SIG-M5 (cell line): ENCODE data around the gene CFAP57.

ENCODE experiments used
- DNase-seq: peaks from one replicate; lab custom pipeline; 2025; lab: John Stamatoyannopoulos, UW

CFAP57 gene

GRCh38 chr1:43227143-43227764 lies 55.1 kb downstream of the CFAP57 start:
- DNase-seq, result no peak

- no peak for DNase-seq
Observed at GRCh38 chr1:43229826-43230780, 58.0 kb downstream of the CFAP57 start.

GRCh38 chr1:43232074-43232473 lies 59.9 kb downstream of the CFAP57 start:
- DNase-seq, result no peak

- DNase-seq, result no peak
Observed at GRCh38 chr1:43232482-43232881, 60.4 kb downstream of the CFAP57 start.

- DNase-seq, result no peak
Observed at GRCh38 chr1:43233631-43234030, 61.5 kb downstream of the CFAP57 start.

- DNase-seq, result no peak
Observed at GRCh38 chr1:43234267-43234666, 62.1 kb downstream of the CFAP57 start.

GRCh38 chr1:43235040-43235439 lies 62.9 kb downstream of the CFAP57 start:
- no peak for DNase-seq

- no peak for DNase-seq
Observed at GRCh38 chr1:43235451-43236121, 63.5 kb downstream of the CFAP57 start.

GRCh38 chr1:43237121-43237520 lies 65.0 kb downstream of the CFAP57 start:
- no peak for DNase-seq

GRCh38 chr1:43238085-43238484 lies 66.0 kb downstream of the CFAP57 start:
- no peak for DNase-seq

GRCh38 chr1:43238991-43239469 lies 66.9 kb downstream of the CFAP57 start:
- no peak for DNase-seq

- peak; percentile 14 for DNase-seq
Observed at GRCh38 chr1:43239484-43239883, 67.4 kb downstream of the CFAP57 start.

GRCh38 chr1:43241413-43241836 lies 69.3 kb downstream of the CFAP57 start:
- no peak for DNase-seq

- no peak for DNase-seq
Observed at GRCh38 chr1:43243299-43243698, 71.2 kb downstream of the CFAP57 start.

- no peak for DNase-seq
Observed at GRCh38 chr1:43246466-43247213, 74.5 kb downstream of the CFAP57 start.

- no peak for DNase-seq
Observed at GRCh38 chr1:43247256-43247921, 75.3 kb downstream of the CFAP57 start.

- no peak for DNase-seq
Observed at GRCh38 chr1:43250351-43250761, 78.2 kb downstream of the CFAP57 start.

- DNase-seq, result no peak
Observed at GRCh38 chr1:43251024-43251423, 78.9 kb downstream of the CFAP57 start.

- DNase-seq, result no peak
Observed at GRCh38 chr1:43252225-43252624, 80.1 kb downstream of the CFAP57 start.

GRCh38 chr1:43253173-43253572 lies 81.0 kb downstream of the CFAP57 start:
- no peak for DNase-seq

- no peak for DNase-seq
Observed at GRCh38 chr1:43253876-43254275, 81.7 kb downstream of the CFAP57 start.
